Adrenal gland (tissue), 5 donors: ENCODE measurements around the gene OR52N4.

Experiments used
- POLR2A ChIP-seq, 2 donors: fragments of 450-650 bp; IDR thresholded peaks; one replicate each; pipeline ENCODE4 v1.6.1; 2017; ENCODE audit warnings: antibody characterized with exemption in 2 of 2, mild to moderate bottlenecking in 2 of 2, moderate library complexity in 1 of 2
- TF ChIP-seq, protein P1 (sequence below), 6 experiments: fragments of 450-650 bp in 4 of 6; fragments of 200-600 bp in 2 of 6; sonication (generic) in 1 of 6; IDR thresholded peaks; 1 replicate in 5 of 6; 2 replicates in 1 of 6; pipeline versions ENCODE4 v1.5.1 to v1.8.0; 2016 to 2021; ENCODE audit warnings: antibody characterized with exemption in 6 of 6, mild to moderate bottlenecking in 2 of 6, moderate library complexity in 1 of 6
- donor health status: DM: no; HTN: no; CAD: no.

- TF ChIP-seq, protein P1, sequence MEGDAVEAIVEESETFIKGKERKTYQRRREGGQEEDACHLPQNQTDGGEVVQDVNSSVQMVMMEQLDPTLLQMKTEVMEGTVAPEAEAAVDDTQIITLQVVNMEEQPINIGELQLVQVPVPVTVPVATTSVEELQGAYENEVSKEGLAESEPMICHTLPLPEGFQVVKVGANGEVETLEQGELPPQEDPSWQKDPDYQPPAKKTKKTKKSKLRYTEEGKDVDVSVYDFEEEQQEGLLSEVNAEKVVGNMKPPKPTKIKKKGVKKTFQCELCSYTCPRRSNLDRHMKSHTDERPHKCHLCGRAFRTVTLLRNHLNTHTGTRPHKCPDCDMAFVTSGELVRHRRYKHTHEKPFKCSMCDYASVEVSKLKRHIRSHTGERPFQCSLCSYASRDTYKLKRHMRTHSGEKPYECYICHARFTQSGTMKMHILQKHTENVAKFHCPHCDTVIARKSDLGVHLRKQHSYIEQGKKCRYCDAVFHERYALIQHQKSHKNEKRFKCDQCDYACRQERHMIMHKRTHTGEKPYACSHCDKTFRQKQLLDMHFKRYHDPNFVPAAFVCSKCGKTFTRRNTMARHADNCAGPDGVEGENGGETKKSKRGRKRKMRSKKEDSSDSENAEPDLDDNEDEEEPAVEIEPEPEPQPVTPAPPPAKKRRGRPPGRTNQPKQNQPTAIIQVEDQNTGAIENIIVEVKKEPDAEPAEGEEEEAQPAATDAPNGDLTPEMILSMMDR (IDR thresholded peaks at IDR 0.05) = no peak
- TF ChIP-seq POLR2A (IDR thresholded peaks at IDR 0.05) = no peak
Observed at GRCh38 chr11:5736396-5736795, 17.6 kb upstream of the OR52N4 start, which contains the start of gene OR56B1.
